Uterus (tissue), 4 donors: Measurements from ENCODE around the gene MBD2. TPM values are rescaled to one million over a fixed set of nuclear protein-coding genes. Genes with fewer than 3 reads are reported as not detected.

ENCODE experiments used
- DNase-seq, 2 donors: peaks; one replicate each; pipeline ENCODE4 v3.0.0-alpha.2; 2019 to 2020
- H3K27ac ChIP-seq, 2 donors: fragments of 200-600 bp; sonication (generic); 1 replicate in 1 of 2; 2 replicates in 1 of 2; pipeline ENCODE4 v1.5.1; 2016 to 2018
- H3K27me3 ChIP-seq, 2 donors: fragments of 200-600 bp; sonication (generic); one replicate each; pipeline ENCODE4 v1.5.1; 2018 to 2019; ENCODE audit warnings: control low read depth in 1 of 2
- H3K36me3 ChIP-seq, 2 donors: fragments of 200-600 bp; sonication (generic); one replicate each; pipeline ENCODE4 v1.5.1; 2019; ENCODE audit warnings: control low read depth in 1 of 2
- H3K4me1 ChIP-seq, 2 donors: fragments of 200-600 bp; sonication (generic); one replicate each; pipeline ENCODE4 v1.5.1; 2018 to 2019; ENCODE audit warnings: control low read depth in 1 of 2
- H3K4me3 ChIP-seq, 2 donors: fragments of 200-600 bp; sonication (generic); 1 replicate in 1 of 2; 2 replicates in 1 of 2; pipeline ENCODE4 v1.5.1; 2018 to 2019; ENCODE audit warnings: mild to moderate bottlenecking in 1 of 2
- H3K9me3 ChIP-seq, 2 donors: fragments of 200-600 bp; sonication (generic); one replicate each; pipeline ENCODE4 v1.5.1; 2019; ENCODE audit warnings: control low read depth in 1 of 2
- POLR2A ChIP-seq, 2 donors: fragments of 450-650 bp; IDR thresholded peaks; one replicate each; pipeline ENCODE4 v1.6.1; 2016; ENCODE audit warnings: antibody characterized with exemption in 2 of 2, mild to moderate bottlenecking in 1 of 2, moderate library complexity in 1 of 2
- intact Hi-C: fragments of 100-400 bp; cut with DNase I; formaldehyde crosslinking; loops from one replicate; pipeline ENCODE4 v1.15.1; 2023; ENCODE audit warnings: low total_unique reads
- total RNA-seq, 4 donors: library from RNA; depleted of rRNA in 3 of 4; stranded (reverse); fragments of >200 nt in 3 of 4; gene quantifications; one replicate each; pipeline versions ENCODE4 v1.1.0 to v1.2.4, GENCODE V29; 2014 to 2023
- TF ChIP-seq, protein P1 (sequence below), 4 experiments: fragments of 200-600 bp in 2 of 4; fragments of 450-650 bp in 2 of 4; sonication (generic) in 2 of 4; IDR thresholded peaks; one replicate each; pipeline ENCODE4 v1.5.1; 2016 to 2019; ENCODE audit warnings: antibody characterized with exemption in 4 of 4, mild to moderate bottlenecking in 2 of 4, moderate library complexity in 1 of 4
- donor health status: DM: yes; HTN: yes; CAD: no.

Gene MBD2
- total RNA-seq, 4 donors from 2014 or later = 10.8 to 76.9 (median 26.0) TPM

DNA sequence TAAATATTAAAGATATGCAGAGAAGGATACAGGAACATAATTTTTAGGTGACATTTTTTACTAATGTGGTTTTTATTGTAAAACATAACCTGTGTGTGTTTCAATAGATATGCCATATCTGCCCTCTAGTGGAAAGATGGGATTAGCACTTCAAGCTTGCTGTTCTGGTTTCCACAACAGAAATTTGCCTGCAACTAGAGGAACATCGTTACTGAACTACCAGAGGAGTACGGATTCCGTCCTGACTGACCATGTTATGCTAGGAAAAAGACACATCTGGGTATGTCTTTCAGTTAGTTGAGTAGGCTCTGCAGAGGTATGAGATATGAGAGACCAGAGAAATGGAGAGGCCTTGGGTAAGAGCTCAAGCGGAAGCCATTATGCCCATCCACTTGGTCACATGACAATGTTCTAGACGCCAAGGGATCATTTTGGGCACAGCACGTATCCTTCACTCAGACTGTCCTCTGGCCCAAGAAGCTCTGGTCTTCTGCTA, 104.9 kb downstream of the MBD2 start:
- Histone ChIP-seq H3K36me3 (no peaks in the 10 kb centered on the region), H3K4me3 (no peak overlapping the region), H3K4me1 (no peaks in the 10 kb centered on the region), H3K9me3 (no peaks in the 10 kb centered on the region), H3K27ac (no peak overlapping the region), H3K27me3 (no peaks in the 10 kb centered on the region)
- DNase-seq = no peak
- no peak for TF ChIP-seq POLR2A (IDR thresholded peaks at IDR 0.05)
- TF ChIP-seq, protein P1, sequence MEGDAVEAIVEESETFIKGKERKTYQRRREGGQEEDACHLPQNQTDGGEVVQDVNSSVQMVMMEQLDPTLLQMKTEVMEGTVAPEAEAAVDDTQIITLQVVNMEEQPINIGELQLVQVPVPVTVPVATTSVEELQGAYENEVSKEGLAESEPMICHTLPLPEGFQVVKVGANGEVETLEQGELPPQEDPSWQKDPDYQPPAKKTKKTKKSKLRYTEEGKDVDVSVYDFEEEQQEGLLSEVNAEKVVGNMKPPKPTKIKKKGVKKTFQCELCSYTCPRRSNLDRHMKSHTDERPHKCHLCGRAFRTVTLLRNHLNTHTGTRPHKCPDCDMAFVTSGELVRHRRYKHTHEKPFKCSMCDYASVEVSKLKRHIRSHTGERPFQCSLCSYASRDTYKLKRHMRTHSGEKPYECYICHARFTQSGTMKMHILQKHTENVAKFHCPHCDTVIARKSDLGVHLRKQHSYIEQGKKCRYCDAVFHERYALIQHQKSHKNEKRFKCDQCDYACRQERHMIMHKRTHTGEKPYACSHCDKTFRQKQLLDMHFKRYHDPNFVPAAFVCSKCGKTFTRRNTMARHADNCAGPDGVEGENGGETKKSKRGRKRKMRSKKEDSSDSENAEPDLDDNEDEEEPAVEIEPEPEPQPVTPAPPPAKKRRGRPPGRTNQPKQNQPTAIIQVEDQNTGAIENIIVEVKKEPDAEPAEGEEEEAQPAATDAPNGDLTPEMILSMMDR (IDR thresholded peaks at IDR 0.05) = peak; percentile 41 to 54 (median 50)
- intact Hi-C loops = no loop called here

DNA sequence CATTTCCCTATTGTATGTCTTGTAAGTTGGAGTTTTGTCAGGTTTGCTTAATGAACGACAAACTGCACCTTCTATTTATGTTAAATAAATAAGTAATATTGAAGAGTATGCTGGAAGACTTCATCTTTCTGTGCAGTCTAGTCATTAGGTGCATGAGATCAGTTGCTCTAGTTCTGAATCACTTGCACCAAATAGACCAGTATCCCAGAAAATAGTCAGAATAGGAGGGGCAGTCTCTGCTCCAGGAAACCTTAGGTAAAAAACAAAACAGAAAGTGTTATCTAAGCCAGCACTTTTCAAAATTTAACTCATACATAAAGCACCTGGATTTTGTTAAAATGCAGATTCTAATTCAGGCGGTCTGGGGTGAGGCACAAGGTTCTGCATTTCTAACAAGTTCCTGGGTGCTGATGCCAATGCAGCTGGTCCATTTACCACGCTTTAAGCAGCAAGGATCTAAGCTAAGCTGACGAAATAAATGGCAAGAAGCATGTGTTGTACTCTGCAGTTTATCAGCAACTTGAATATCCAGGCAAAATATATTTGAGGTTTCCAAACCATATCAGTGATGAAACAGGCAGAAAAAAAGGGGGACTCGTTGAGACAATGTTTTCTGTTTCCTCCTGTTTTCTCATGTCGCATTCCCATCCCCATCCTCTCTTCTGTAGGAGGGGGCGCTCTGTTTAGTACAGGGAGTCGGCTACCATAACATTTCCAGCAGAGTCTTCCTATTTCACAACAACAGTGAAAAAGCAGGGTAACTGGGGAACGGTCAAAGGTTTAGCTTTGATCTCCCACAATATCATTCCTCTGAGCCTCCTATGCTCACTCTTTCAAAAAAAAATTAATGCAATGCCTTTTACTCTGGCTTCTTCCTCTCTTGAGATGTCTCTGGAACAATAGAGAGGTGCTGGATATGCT, 106.4 kb downstream of the MBD2 start:
- H3K36me3 ChIP-seq = no peaks in the 10 kb centered on the region
- intact Hi-C loops = no loop called here
- no peak overlapping the region for H3K4me3 ChIP-seq
- TF ChIP-seq, protein P1 (IDR thresholded peaks at IDR 0.05) = no peak
- TF ChIP-seq POLR2A (IDR thresholded peaks at IDR 0.05) = no peak
- no peaks in the 10 kb centered on the region for H3K27me3 ChIP-seq
- no peaks in the 10 kb centered on the region for H3K9me3 ChIP-seq
- no peak overlapping the region for H3K27ac ChIP-seq
- DNase-seq = no peak
- H3K4me1 ChIP-seq = no peaks in the 10 kb centered on the region

DNA sequence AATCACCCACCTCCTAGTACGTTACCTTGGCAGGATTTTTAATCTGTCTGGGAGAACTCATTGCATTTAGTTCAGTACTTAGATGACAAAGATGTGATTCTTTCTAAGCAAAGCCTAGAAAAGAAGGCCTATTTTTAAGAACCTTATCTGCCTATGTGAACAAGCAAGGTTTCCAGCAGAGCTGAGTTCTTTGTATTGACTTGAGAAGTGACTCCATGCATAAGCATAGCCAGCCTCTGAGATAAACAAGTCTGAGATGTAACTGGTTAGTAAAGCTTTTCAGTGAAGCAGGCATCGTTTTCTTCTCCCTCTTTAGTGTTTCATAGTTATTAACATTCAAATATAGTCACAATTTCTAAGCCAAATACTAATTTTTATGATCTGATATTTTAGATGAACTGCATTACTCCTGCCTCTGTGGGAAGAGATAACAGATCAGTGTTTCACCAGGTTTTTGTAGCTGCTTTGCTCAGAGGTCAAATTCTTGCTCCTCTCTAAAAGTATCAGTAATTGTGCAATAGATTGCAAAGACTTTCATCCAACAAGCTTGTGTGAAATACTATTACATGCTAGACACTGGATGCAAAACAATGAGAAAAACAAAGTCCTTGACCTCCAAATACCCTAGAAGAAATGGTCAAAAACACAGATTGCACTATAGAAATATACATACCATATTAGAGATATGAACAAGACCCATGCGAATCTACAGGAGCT, 107.8 kb downstream of the MBD2 start:
- no peak for DNase-seq
- Histone ChIP-seq H3K36me3 (no peaks in the 10 kb centered on the region), H3K4me1 (no peaks in the 10 kb centered on the region), H3K27me3 (no peaks in the 10 kb centered on the region), H3K27ac (no peak overlapping the region), H3K9me3 (no peaks in the 10 kb centered on the region), H3K4me3 (no peak overlapping the region)
- TF ChIP-seq, protein P1 (IDR thresholded peaks at IDR 0.05) = no peak
- TF ChIP-seq POLR2A (IDR thresholded peaks at IDR 0.05) = no peak
- intact Hi-C loops = no loop called here

DNA sequence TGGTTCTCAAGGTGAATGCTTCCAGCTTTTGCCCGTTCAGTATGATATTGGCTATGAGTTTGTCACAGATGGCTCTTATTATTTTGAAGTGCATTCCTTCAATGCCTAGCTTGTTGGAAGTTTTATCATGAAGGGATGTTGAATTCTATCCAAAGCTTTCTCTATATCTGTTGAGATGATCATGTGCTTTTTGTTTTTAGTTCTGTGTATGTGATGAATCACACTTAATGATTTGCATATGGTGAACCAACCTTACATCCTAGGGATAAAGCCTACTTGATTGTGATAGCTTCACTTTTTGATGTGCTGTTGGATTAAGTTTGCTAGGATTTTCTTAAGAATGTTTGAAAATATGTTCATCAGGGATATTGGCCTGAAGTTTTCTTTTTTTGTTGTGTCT, 112.1 kb downstream of the MBD2 start:
- H3K4me3 ChIP-seq = no peak overlapping the region
- no peaks in the 10 kb centered on the region for H3K36me3 ChIP-seq
- H3K27ac ChIP-seq = no peak overlapping the region
- H3K9me3 ChIP-seq = no peaks in the 10 kb centered on the region
- TF ChIP-seq, protein P1 (IDR thresholded peaks at IDR 0.05) = no peak
- no peak for TF ChIP-seq POLR2A (IDR thresholded peaks at IDR 0.05)
- H3K27me3 ChIP-seq = no peaks in the 10 kb centered on the region
- intact Hi-C loops = no loop called here
- no peak for DNase-seq
- no peaks in the 10 kb centered on the region for H3K4me1 ChIP-seq
